Measurements from ENCODE around the gene CDH4. TPM values are rescaled to one million over a fixed set of nuclear protein-coding genes. Genes with fewer than 3 reads are reported as not detected.

The CDH4 gene
- total and polyA plus RNA-seq, 2 of the 4 experiments (the other 2 are of a cell fraction) = 1.6 to 3.5 TPM

GRCh38 chr20:61813791-61814190 is 561.7 kb downstream of the CDH4 start:
- no peak overlapping the region for H2AK5ac ChIP-seq (ENCODE audit: low read depth, low read length)
- H3K4me1 ChIP-seq (ENCODE audit: control insufficient read depth, insufficient read depth, low read length) = no peaks in the 10 kb centered on the region
- H3K27me3 ChIP-seq (ENCODE audit: control insufficient read depth, insufficient read depth, low read length) = peaks cover 2% of the 10 kb centered on the region; the same call in 1 of the 2 replicates
- no peak overlapping the region for H4K5ac ChIP-seq (ENCODE audit: low read depth, low read length)
- H2BK120ac ChIP-seq (ENCODE audit: low read depth, low read length) = no peak overlapping the region
- no peak overlapping the region for H3K9ac ChIP-seq (ENCODE audit: low read depth, low read length)
- no peak overlapping the region for H3K18ac ChIP-seq (ENCODE audit: low read depth, low read length)
- no peak overlapping the region for H2AK9ac ChIP-seq (replicated peaks; ENCODE audit: low read depth, low read length, poor library complexity)
- no peak overlapping the region for H4K8ac ChIP-seq (ENCODE audit: low read depth in 2 of 2, low read length in 2 of 2)
- DNase-seq (no peak), ATAC-seq (ENCODE audit: low read depth) (no peak)
- dilution Hi-C loops (cut with HindIII; ENCODE audit: low sequenced_read_pairs, unreplicated experiment) = no loop called here
- TF ChIP-seq RAD21 (IDR thresholded peaks at IDR 0.05; ENCODE audit: low read length) (no peak), FOS (IDR thresholded peaks at IDR 0.05; ENCODE audit: low read depth, low read length) (no peak), BHLHE40 (IDR thresholded peaks at IDR 0.05; ENCODE audit: low read depth, low read length) (no peak), RCOR1 (IDR thresholded peaks at IDR 0.05; ENCODE audit: insufficient replicate concordance, low read length) (no peak), POLR2A (IDR thresholded peaks at IDR 0.05; ENCODE audit: low read depth, low read length) (no peak), CEBPB (IDR thresholded peaks at IDR 0.05; ENCODE audit: low read depth, low read length) (no peak), RFX5 (IDR thresholded peaks at IDR 0.05; ENCODE audit: low read depth, low read length) (no peak), CHD1 (IDR thresholded peaks at IDR 0.05; ENCODE audit: low read depth, low read length) (no peak), NFE2L2 (IDR thresholded peaks at IDR 0.05; ENCODE audit: low read depth, low read length) (no peak), MXI1 (IDR thresholded peaks at IDR 0.05; ENCODE audit: borderline replicate concordance, low read depth, low read length) (no peak)
- TF ChIP-seq, protein P1, sequence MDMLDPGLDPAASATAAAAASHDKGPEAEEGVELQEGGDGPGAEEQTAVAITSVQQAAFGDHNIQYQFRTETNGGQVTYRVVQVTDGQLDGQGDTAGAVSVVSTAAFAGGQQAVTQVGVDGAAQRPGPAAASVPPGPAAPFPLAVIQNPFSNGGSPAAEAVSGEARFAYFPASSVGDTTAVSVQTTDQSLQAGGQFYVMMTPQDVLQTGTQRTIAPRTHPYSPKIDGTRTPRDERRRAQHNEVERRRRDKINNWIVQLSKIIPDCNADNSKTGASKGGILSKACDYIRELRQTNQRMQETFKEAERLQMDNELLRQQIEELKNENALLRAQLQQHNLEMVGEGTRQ (IDR thresholded peaks at IDR 0.05; ENCODE audit: low read depth, low read length) = no peak
- TF ChIP-seq, protein P2, sequence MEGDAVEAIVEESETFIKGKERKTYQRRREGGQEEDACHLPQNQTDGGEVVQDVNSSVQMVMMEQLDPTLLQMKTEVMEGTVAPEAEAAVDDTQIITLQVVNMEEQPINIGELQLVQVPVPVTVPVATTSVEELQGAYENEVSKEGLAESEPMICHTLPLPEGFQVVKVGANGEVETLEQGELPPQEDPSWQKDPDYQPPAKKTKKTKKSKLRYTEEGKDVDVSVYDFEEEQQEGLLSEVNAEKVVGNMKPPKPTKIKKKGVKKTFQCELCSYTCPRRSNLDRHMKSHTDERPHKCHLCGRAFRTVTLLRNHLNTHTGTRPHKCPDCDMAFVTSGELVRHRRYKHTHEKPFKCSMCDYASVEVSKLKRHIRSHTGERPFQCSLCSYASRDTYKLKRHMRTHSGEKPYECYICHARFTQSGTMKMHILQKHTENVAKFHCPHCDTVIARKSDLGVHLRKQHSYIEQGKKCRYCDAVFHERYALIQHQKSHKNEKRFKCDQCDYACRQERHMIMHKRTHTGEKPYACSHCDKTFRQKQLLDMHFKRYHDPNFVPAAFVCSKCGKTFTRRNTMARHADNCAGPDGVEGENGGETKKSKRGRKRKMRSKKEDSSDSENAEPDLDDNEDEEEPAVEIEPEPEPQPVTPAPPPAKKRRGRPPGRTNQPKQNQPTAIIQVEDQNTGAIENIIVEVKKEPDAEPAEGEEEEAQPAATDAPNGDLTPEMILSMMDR (conservative IDR thresholded peaks at IDR 0.05; ENCODE audit: low read depth, low read length) = no peak
- H4K91ac ChIP-seq (ENCODE audit: insufficient read depth, low read depth, low read length) = no peak overlapping the region
- H2BK5ac ChIP-seq (ENCODE audit: low read depth, low read length, poor library complexity, severe bottlenecking) = no peak overlapping the region
- BruUV-seq (replicated peaks) = no TSS peak
- no peak overlapping the region for H3K4ac ChIP-seq (ENCODE audit: low read depth, low read length)
- no peaks in the 10 kb centered on the region for H3K79me1 ChIP-seq (ENCODE audit: low read depth in 1 of 2, low read length in 2 of 2)
- H3K23ac ChIP-seq (ENCODE audit: low read depth, low read length) = no peak overlapping the region
- H3K9me3 ChIP-seq (ENCODE audit: control insufficient read depth, insufficient read depth, low read length) = no peaks in the 10 kb centered on the region
- intact Hi-C loops (cut with micrococcal nuclease) = no loop called here
- 100% methylated on average over 1 of the region's 7 CpGs; no CpG with 5 or more reads in 1 of the 2 experiments for WGBS, 2 experiments (ENCODE audit: extremely low coverage in 2 of 2, insufficient read length in 1 of 2)
- H3K36me3 ChIP-seq (ENCODE audit: control insufficient read depth, insufficient read depth, low read length) = no peaks in the 10 kb centered on the region
- H2BK20ac ChIP-seq (ENCODE audit: low read depth, low read length) = no peak overlapping the region
- H3K9me1 ChIP-seq (ENCODE audit: insufficient read depth, low read length) = no peaks in the 10 kb centered on the region
- H3K14ac ChIP-seq (replicated peaks; ENCODE audit: low read depth, low read length) = no peak overlapping the region
- CTCF ChIA-PET = no interaction called here
- in situ Hi-C loops (cut with MboI; ENCODE audit: low sequenced_read_pairs) = no loop called here
- H3K4me3 ChIP-seq (ENCODE audit: insufficient read depth, low read depth, low read length) = no peak overlapping the region
- H3K56ac ChIP-seq (ENCODE audit: extremely low read depth, insufficient read depth, low read length) = no peak overlapping the region
- POLR2A ChIA-PET (ENCODE audit: unreplicated experiment) = no interaction called here
- H2AFZ ChIP-seq (replicated peaks; ENCODE audit: low read length, poor library complexity) = no peak overlapping the region
- H3K27ac ChIP-seq (ENCODE audit: insufficient read depth, low read length) = no peak overlapping the region
- no peak overlapping the region for H3K4me2 ChIP-seq (ENCODE audit: low read depth, low read length)
- H4K20me1 ChIP-seq (ENCODE audit: insufficient read depth, low read length) = no peaks in the 10 kb centered on the region
- no peak overlapping the region for H2BK15ac ChIP-seq (ENCODE audit: low read depth, low read length)

All from IMR-90 (cell line).